Heart right ventricle (tissue), 16 donors: ENCODE measurements around the gene EIPR1. TPM values are rescaled to one million over a fixed set of nuclear protein-coding genes. Genes with fewer than 3 reads are reported as not detected.
A peak's percentile ranks its signal among the peaks of the same experiment; 100 is the strongest.

Experiments
- ATAC-seq, 8 donors: fragments of 200-7000 bp; cut with Tn5 transposase; one replicate each; pipeline ENCODE4 v1.9.1; 2020; ENCODE audit warnings: mild to moderate bottlenecking in 8 of 8, moderate library complexity in 8 of 8, moderate number of reproducible peaks in 1 of 8
- DNase-seq, 2 donors: peaks; one replicate each; pipeline ENCODE4 v3.0.0-alpha.2; 2020
- H3K27ac ChIP-seq, 10 donors: fragments of 200-600 bp; sonication (generic) in 2 of 10; one replicate each; pipeline versions ENCODE4 v1.5.0 to v1.8.0; 2020 to 2022; ENCODE audit warnings: mild to moderate bottlenecking in 3 of 10
- H3K27me3 ChIP-seq, 7 donors: fragments of 200-600 bp; one replicate each; pipeline ENCODE4 v1.8.0; 2021 to 2022; ENCODE audit warnings: mild to moderate bottlenecking in 2 of 7
- H3K36me3 ChIP-seq, 9 donors: fragments of 200-600 bp; sonication (generic) in 1 of 9; one replicate each; pipeline versions ENCODE4 v1.5.0 to v1.8.0; 2020 to 2022; ENCODE audit warnings: mild to moderate bottlenecking in 2 of 9
- H3K4me1 ChIP-seq, 9 donors: fragments of 200-600 bp; sonication (generic) in 1 of 9; one replicate each; pipeline versions ENCODE4 v1.5.0 to v1.8.0; 2020 to 2022; ENCODE audit warnings: mild to moderate bottlenecking in 4 of 9
- H3K4me3 ChIP-seq, 10 donors: fragments of 200-600 bp; sonication (generic) in 2 of 10; one replicate each; pipeline versions ENCODE4 v1.5.0 to v1.8.0; 2020 to 2022; ENCODE audit warnings: mild to moderate bottlenecking in 7 of 10, moderate library complexity in 2 of 10
- H3K9me3 ChIP-seq, 11 donors: fragments of 200-600 bp in 10 of 11; sonication (generic) in 2 of 11; one replicate each; pipeline versions ENCODE4 v1.5.0 to v1.8.0; 2013 to 2022; ENCODE audit warnings: mild to moderate bottlenecking in 2 of 11, control low read depth in 1 of 11, moderate library complexity in 1 of 11
- WGBS, 2 donors: extraction: QIAGEN DNeasy Blood & Tissue Kit; methylation state at CpG; one replicate each; pipeline ENCODE4 v1.1.7; 2013; ENCODE audit warnings: inconsistent platforms in 1 of 2; 5-methylcytosine and 5-hydroxymethylcytosine counted together
- intact Hi-C, 10 donors: fragments of 100-400 bp; cut with DNase I; formaldehyde crosslinking; loops; one replicate each; pipeline versions ENCODE4 v1.11.1 to v1.14.2; 2022
- polyA plus RNA-seq, 2 donors: library from polyadenylated mRNA; stranded (reverse); fragments of 200-250 nt; gene quantifications; one replicate each; pipeline ENCODE4 v1.2.3, GENCODE V29; 2013
- total RNA-seq, 10 donors: library from RNA; stranded (reverse); fragmentation: NEBNext Ultra II Directional in 3 of 10; extraction: Animal tissue kit (Norgen Biotek cat#: 25700) in 3 of 10; gene quantifications; one replicate each; pipeline versions ENCODE4 v1.2.1 to v1.2.4, GENCODE V29; 2021 to 2023
- TF ChIP-seq, protein P1 (sequence below), 9 donors: fragments of 200-600 bp; sonication (generic) in 2 of 9; IDR thresholded peaks; one replicate each; pipeline versions ENCODE4 v1.5.0 to v1.8.0; 2021 to 2022; ENCODE audit warnings: antibody characterized with exemption in 9 of 9, mild to moderate bottlenecking in 5 of 9, moderate library complexity in 1 of 9
- donor health status: Arrhythmogenic right ventricular cardiomyopathy.
- donor health status: ischemic (EF 13 %, LVEDD 7.1; RV severe dilation, severe dysfunction).
- donor health status: healthy with polysubstance abuse.
- donor health status: DM: no; HTN: yes; CAD: no.
- donor health status: DM: no; HTN: no; CAD: no.
- donor health status: ischemic (EF 25% LVEDD 6.9; RV normal size, moderate dysfunction).
- donor health status: ischemic (EF 25% LVEDD 5.7; RV mildly dilated, moderate dysfunction).
- donor health status: healthy.
- donor health status: DM: yes; HTN: yes; CAD: no.
- donor health status: Ischemic cardiomyopathy.
- donor health status: ischemic (EF 35%, LVEDD 5.7; RV mildly dilated, moderate dysfunction).
- donor health status: nonischemic (EF 11% LVEDD 7.7; RV severe dilation, severe dysfunction).
- donor health status: DM: yes; HTN: yes; CAD: no.
- donor health status: PGD.
- donor health status: ischemic (EF 29% LVEDD 5.4; RV normal size, mild dysfunction).
- donor health status: nonischemic (EF 23%, LVEDD 6.1; RV moderate dilation, normal function).

Gene EIPR1
- total and polyA plus RNA-seq, 12 donors, result 6.8 to 22.3 (median 12.0) TPM

DNA sequence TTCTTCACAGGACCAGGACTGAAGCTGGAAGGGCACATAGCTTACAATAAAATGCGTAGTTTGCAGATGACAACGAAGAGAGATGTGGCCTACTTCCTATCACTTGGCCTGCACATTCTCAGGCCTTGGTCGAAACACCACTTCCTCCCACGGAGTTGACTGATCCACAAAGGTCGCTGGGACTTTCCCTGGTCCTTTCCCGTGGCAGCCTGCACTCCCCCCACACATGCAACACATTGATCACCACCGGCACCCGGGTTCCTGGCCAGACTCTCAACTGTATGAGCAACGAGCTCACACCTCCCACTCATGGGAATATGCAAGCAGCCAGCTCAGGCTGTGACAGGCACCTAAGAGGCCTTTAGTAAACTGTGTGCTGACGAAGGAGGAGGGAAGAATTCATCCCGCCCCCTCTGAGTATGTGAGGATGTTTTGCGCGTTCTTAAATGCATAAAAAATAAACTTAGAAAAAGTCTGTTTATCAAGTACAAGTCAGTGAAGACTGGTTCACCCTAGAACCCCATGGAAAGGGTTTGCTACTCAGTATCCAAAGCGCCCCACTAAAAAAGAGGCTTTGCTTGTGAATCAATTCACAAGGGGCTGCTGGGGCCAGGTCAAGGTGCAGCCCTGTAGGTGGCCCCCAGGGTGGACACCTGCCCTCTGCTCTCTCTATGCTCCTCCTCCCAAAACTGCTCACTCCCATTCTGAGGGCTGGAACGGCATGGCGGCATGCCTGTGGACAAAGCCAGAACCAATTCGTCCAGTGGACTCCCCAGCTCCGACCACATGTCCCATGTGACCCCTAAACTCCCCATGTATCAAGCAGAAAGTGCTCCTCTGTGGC is 154.3 kb downstream of the EIPR1 start:
- no peak overlapping the region for H3K4me3 ChIP-seq
- peak overlapping the region in 1 of 10 donors; percentile 38 for H3K27ac ChIP-seq
- peaks cover 0 to 10% (median 0%) of the 10 kb centered on the region in 9 donors for H3K4me1 ChIP-seq
- H3K36me3 ChIP-seq, result no peaks in the 10 kb centered on the region
- 76 to 85% methylated on average over 18 of the region's 18 CpGs for WGBS, 2 donors
- intact Hi-C loops, result no loop called here
- TF ChIP-seq, protein P1, sequence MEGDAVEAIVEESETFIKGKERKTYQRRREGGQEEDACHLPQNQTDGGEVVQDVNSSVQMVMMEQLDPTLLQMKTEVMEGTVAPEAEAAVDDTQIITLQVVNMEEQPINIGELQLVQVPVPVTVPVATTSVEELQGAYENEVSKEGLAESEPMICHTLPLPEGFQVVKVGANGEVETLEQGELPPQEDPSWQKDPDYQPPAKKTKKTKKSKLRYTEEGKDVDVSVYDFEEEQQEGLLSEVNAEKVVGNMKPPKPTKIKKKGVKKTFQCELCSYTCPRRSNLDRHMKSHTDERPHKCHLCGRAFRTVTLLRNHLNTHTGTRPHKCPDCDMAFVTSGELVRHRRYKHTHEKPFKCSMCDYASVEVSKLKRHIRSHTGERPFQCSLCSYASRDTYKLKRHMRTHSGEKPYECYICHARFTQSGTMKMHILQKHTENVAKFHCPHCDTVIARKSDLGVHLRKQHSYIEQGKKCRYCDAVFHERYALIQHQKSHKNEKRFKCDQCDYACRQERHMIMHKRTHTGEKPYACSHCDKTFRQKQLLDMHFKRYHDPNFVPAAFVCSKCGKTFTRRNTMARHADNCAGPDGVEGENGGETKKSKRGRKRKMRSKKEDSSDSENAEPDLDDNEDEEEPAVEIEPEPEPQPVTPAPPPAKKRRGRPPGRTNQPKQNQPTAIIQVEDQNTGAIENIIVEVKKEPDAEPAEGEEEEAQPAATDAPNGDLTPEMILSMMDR (IDR thresholded peaks at IDR 0.05), result no peak
- no peak for DNase-seq
- peaks cover 0 to 26% (median 0%) of the 10 kb centered on the region in 11 donors for H3K9me3 ChIP-seq
- H3K27me3 ChIP-seq, result no peaks in the 10 kb centered on the region
- ATAC-seq, result peak in 1 of 8 donors; percentile 28

DNA sequence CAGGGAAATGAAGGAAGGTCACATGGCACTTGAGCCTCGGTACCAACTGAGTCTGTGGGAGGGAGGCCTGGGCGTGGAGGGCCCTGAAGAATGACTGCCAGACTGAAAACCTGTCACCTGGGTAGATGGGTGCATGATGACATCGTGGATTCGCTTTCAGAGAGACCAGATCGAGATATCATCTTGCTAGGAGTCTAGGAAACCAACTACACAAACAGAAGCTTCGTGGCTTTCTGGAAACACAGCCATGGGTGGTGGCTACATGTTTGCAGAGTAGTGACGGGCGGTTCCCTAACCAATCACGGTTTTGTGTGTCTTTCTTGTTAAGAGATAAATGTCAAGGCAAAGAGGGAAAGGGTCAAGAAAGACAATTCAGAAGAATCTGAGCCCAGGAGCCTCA is 155.0 kb downstream of the EIPR1 start:
- no peak for DNase-seq
- WGBS, 2 donors, result 91 to 95% methylated on average over 9 of the region's 9 CpGs
- Histone ChIP-seq H3K27me3 (no peaks in the 10 kb centered on the region), H3K36me3 (no peaks in the 10 kb centered on the region), H3K9me3 (peaks cover 0 to 26% (median 0%) of the 10 kb centered on the region in 11 donors), H3K4me1 (peaks cover 0 to 10% (median 0%) of the 10 kb centered on the region in 9 donors), H3K4me3 (no peak overlapping the region), H3K27ac (peak overlapping the region in 1 of 10 donors; percentile 38)
- TF ChIP-seq, protein P1 (IDR thresholded peaks at IDR 0.05), result no peak
- intact Hi-C loops, result no loop called here
- ATAC-seq, result no peak

DNA sequence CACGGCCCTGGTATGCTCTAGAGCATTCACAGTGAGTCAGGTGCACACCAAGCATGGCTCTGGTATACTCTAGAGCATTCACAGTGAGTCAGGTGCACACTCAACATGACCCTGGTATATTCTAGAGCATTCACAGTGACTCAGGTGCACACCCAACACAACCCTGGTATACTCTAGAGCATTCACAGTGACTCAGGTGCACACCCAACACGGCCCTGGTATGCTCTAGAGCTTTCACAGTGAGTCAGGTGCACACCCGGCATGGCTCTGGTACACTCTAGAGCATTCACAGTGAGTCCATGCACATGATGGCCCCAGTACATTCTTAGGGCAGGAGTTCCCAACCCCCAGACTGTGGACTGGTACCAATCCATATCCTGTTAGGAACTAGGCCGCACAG is 158.1 kb downstream of the EIPR1 start:
- Histone ChIP-seq H3K27me3 (no peaks in the 10 kb centered on the region), H3K4me1 (peaks cover 0 to 10% (median 0%) of the 10 kb centered on the region in 9 donors), H3K9me3 (peaks cover 0 to 21% (median 0%) of the 10 kb centered on the region in 11 donors), H3K36me3 (no peaks in the 10 kb centered on the region), H3K27ac (no peak overlapping the region), H3K4me3 (no peak overlapping the region)
- TF ChIP-seq, protein P1 (IDR thresholded peaks at IDR 0.05), result no peak
- ATAC-seq (no peak), DNase-seq (no peak)
- WGBS, 2 donors, result 96 to 97% methylated on average over 4 of the region's 4 CpGs
- intact Hi-C loops, result no loop called here

DNA sequence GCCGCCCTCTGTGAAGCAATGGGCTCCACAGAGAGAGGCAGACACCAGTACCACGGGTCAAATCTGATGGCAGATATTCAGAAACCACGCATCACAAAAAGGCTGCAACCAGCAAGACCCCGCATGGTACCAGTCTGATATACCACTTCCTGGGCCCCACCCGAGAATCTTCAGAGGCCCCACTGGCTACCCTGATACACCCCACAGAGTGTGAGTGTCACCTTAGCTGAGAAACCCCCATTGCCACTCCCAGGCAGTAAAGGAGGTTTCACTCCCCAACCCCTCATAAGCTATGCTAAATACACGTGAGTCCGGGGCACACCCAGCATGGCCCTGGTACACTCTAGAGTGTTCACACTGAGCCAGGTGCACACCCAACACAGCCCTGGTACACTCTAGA is 160.0 kb downstream of the EIPR1 start:
- no peaks in the 10 kb centered on the region for H3K27me3 ChIP-seq
- TF ChIP-seq, protein P1 (IDR thresholded peaks at IDR 0.05), result no peak
- 82 to 83% methylated on average over 7 of the region's 7 CpGs for WGBS, 2 donors
- H3K36me3 ChIP-seq, result peaks cover 0 to 8% (median 0%) of the 10 kb centered on the region in 9 donors
- peaks cover 0 to 7% (median 0%) of the 10 kb centered on the region in 11 donors for H3K9me3 ChIP-seq
- no peak overlapping the region for H3K4me3 ChIP-seq
- no peak overlapping the region for H3K27ac ChIP-seq
- DNase-seq, result no peak
- intact Hi-C loops, result no loop called here
- no peak for ATAC-seq
- H3K4me1 ChIP-seq, result peaks cover 0 to 2% (median 0%) of the 10 kb centered on the region in 9 donors
